ENCODE data around the gene SNAI3. TPM values are rescaled to one million over a fixed set of nuclear protein-coding genes. Genes with fewer than 3 reads are reported as not detected.

The SNAI3 gene
- polyA plus RNA-seq, 1 donor from 2014 or later = not detected

DNA sequence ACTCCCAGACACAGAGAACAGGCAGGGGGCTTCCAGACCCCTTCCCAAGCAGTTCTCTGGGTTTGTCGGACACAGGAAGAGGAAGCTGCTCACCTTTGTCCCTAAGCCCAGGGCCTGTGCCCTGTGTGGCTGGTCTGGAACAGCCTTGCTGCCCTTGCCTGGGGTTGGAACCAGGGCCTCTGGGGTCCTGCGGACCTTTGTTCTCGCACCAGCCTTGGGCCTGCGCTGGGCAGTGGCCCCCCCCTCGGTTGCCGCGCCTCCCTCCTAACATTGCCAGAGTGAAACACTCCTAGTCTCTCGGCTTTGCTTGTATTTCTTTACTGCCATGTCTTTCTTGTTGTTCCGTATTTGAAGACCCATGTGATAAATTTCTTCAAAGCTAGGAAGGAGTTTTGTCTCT lies 56.5 kb downstream of the SNAI3 start:
- no peak overlapping the region for H3K27ac ChIP-seq (ENCODE audit: low read length)
- no peak overlapping the region for H3K4me3 ChIP-seq (ENCODE audit: low read length)
- no peak overlapping the region for H3K4me2 ChIP-seq (ENCODE audit: low read length)
- H3K9me2 ChIP-seq (ENCODE audit: insufficient read depth, low read length) = no peaks in the 10 kb centered on the region
- TF ChIP-seq EZH2 (IDR thresholded peaks at IDR 0.05; ENCODE audit: borderline replicate concordance, insufficient read depth, low read length, poor library complexity, severe bottlenecking) (no peak), POLR2AphosphoS5 (IDR thresholded peaks at IDR 0.05) (no peak), MXI1 (conservative IDR thresholded peaks at IDR 0.05; ENCODE audit: poor library complexity, severe bottlenecking) (no peak), EP300 (conservative IDR thresholded peaks at IDR 0.05; ENCODE audit: poor library complexity, severe bottlenecking) (no peak), TAF1 (IDR thresholded peaks at IDR 0.05; ENCODE audit: low read depth) (no peak), SMC3 (conservative IDR thresholded peaks at IDR 0.05; ENCODE audit: poor library complexity) (no peak), RAD21 (conservative IDR thresholded peaks at IDR 0.05) (no peak)
- TF ChIP-seq, protein P1, sequence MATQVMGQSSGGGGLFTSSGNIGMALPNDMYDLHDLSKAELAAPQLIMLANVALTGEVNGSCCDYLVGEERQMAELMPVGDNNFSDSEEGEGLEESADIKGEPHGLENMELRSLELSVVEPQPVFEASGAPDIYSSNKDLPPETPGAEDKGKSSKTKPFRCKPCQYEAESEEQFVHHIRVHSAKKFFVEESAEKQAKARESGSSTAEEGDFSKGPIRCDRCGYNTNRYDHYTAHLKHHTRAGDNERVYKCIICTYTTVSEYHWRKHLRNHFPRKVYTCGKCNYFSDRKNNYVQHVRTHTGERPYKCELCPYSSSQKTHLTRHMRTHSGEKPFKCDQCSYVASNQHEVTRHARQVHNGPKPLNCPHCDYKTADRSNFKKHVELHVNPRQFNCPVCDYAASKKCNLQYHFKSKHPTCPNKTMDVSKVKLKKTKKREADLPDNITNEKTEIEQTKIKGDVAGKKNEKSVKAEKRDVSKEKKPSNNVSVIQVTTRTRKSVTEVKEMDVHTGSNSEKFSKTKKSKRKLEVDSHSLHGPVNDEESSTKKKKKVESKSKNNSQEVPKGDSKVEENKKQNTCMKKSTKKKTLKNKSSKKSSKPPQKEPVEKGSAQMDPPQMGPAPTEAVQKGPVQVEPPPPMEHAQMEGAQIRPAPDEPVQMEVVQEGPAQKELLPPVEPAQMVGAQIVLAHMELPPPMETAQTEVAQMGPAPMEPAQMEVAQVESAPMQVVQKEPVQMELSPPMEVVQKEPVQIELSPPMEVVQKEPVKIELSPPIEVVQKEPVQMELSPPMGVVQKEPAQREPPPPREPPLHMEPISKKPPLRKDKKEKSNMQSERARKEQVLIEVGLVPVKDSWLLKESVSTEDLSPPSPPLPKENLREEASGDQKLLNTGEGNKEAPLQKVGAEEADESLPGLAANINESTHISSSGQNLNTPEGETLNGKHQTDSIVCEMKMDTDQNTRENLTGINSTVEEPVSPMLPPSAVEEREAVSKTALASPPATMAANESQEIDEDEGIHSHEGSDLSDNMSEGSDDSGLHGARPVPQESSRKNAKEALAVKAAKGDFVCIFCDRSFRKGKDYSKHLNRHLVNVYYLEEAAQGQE (IDR thresholded peaks at IDR 0.05; ENCODE audit: borderline replicate concordance) = no peak
- TF ChIP-seq, protein P2, sequence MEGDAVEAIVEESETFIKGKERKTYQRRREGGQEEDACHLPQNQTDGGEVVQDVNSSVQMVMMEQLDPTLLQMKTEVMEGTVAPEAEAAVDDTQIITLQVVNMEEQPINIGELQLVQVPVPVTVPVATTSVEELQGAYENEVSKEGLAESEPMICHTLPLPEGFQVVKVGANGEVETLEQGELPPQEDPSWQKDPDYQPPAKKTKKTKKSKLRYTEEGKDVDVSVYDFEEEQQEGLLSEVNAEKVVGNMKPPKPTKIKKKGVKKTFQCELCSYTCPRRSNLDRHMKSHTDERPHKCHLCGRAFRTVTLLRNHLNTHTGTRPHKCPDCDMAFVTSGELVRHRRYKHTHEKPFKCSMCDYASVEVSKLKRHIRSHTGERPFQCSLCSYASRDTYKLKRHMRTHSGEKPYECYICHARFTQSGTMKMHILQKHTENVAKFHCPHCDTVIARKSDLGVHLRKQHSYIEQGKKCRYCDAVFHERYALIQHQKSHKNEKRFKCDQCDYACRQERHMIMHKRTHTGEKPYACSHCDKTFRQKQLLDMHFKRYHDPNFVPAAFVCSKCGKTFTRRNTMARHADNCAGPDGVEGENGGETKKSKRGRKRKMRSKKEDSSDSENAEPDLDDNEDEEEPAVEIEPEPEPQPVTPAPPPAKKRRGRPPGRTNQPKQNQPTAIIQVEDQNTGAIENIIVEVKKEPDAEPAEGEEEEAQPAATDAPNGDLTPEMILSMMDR (IDR thresholded peaks at IDR 0.05; ENCODE audit: poor library complexity, severe bottlenecking) = no peak
- H4K20me1 ChIP-seq (ENCODE audit: insufficient read depth) = no peaks in the 10 kb centered on the region
- peaks cover 12% of the 10 kb centered on the region for H3K27me3 ChIP-seq (ENCODE audit: insufficient read depth, low read depth, low read length)
- H3K79me2 ChIP-seq (replicated peaks; ENCODE audit: insufficient read depth, low read length) = no peaks in the 10 kb centered on the region
- no peaks in the 10 kb centered on the region for H3F3A ChIP-seq (ENCODE audit: insufficient read depth, low read length, poor library complexity, severe bottlenecking)
- no peak overlapping the region for H3K9ac ChIP-seq (ENCODE audit: low read length)
- H3K9me3 ChIP-seq (ENCODE audit: low read length) = no peaks in the 10 kb centered on the region
- no peaks in the 10 kb centered on the region for H3K36me3 ChIP-seq (ENCODE audit: insufficient read depth, low read length)
- no peak overlapping the region for H2AFZ ChIP-seq (ENCODE audit: low read depth, low read length)

DNA sequence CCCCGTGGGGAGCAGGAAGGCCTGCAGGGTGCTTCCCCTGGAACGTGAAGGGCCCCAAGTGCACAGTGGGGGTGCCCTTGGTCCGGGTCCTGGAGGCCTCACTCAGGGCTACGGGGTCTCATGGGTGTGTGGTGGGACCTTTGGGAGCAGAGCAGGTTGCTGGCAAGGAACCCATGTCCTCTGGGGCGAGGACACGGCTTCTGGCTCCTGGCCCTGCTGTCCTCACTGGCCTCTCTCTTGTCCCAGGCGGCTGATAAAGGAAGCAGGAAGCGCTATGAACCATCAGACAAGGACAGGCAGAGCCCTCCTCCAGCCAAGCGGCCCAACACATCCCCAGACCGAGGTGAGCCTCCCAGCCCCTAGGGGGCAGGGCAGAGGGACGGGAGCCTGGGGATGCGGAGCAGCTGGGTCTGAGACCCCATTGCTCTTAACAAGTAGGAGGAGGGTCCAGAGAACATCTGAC lies 57.8 kb downstream of the SNAI3 start:
- H3K36me3 ChIP-seq (ENCODE audit: insufficient read depth, low read length) = no peaks in the 10 kb centered on the region
- H3K4me3 ChIP-seq (ENCODE audit: low read length) = no peak overlapping the region
- TF ChIP-seq EP300 (conservative IDR thresholded peaks at IDR 0.05; ENCODE audit: poor library complexity, severe bottlenecking) (no peak), POLR2AphosphoS5 (IDR thresholded peaks at IDR 0.05) (no peak), MXI1 (conservative IDR thresholded peaks at IDR 0.05; ENCODE audit: poor library complexity, severe bottlenecking) (no peak), SMC3 (conservative IDR thresholded peaks at IDR 0.05; ENCODE audit: poor library complexity) (no peak), TAF1 (IDR thresholded peaks at IDR 0.05; ENCODE audit: low read depth) (no peak)
- TF ChIP-seq, protein P2 (IDR thresholded peaks at IDR 0.05; ENCODE audit: poor library complexity, severe bottlenecking) = no peak
- TF ChIP-seq, protein P1 (IDR thresholded peaks at IDR 0.05; ENCODE audit: borderline replicate concordance) = no peak
- H3K27me3 ChIP-seq (ENCODE audit: insufficient read depth, low read depth, low read length) = no peaks in the 10 kb centered on the region
- H3K9ac ChIP-seq (ENCODE audit: low read length) = no peak overlapping the region
- H3K4me2 ChIP-seq (ENCODE audit: low read length) = no peak overlapping the region
- no peaks in the 10 kb centered on the region for H3K79me2 ChIP-seq (replicated peaks; ENCODE audit: insufficient read depth, low read length)
- H3K9me2 ChIP-seq (ENCODE audit: insufficient read depth, low read length) = no peaks in the 10 kb centered on the region
- no peaks in the 10 kb centered on the region for H3K9me3 ChIP-seq (ENCODE audit: low read length)
- H3K27ac ChIP-seq (ENCODE audit: low read length) = no peak overlapping the region
- no peaks in the 10 kb centered on the region for H4K20me1 ChIP-seq (ENCODE audit: insufficient read depth)
- no peak overlapping the region for H2AFZ ChIP-seq (ENCODE audit: low read depth, low read length)
- H3F3A ChIP-seq (ENCODE audit: insufficient read depth, low read length, poor library complexity, severe bottlenecking) = no peaks in the 10 kb centered on the region
